Left ventricle myocardium inferior (tissue), 1 donor: ENCODE results near the gene OMA1. TPM values are rescaled to one million over a fixed set of nuclear protein-coding genes. Genes with fewer than 3 reads are reported as not detected.

ENCODE experiments used
- DNase-seq: peaks from one replicate; pipeline ENCODE4 v3.0.0-alpha.2; 2020
- H3K27ac ChIP-seq: fragments of 200-600 bp; replicated peaks from 2 replicates; pipeline ENCODE4 v1.8.0; 2021
- H3K27me3 ChIP-seq: fragments of 200-600 bp; 2 replicates; pipeline ENCODE4 v1.8.0; 2021; ENCODE audit warnings: low read depth
- H3K36me3 ChIP-seq: fragments of 200-600 bp; 2 replicates; pipeline ENCODE4 v1.8.0; 2021
- H3K4me1 ChIP-seq: fragments of 200-600 bp; 2 replicates; pipeline ENCODE4 v1.8.0; 2021
- H3K4me3 ChIP-seq: fragments of 200-600 bp; 2 replicates; pipeline ENCODE4 v1.8.0; 2021; ENCODE audit warnings: mild to moderate bottlenecking, moderate library complexity
- H3K9me3 ChIP-seq: fragments of 200-600 bp; replicated peaks from 2 replicates; pipeline ENCODE4 v1.8.0; 2021
- CTCF ChIP-seq: fragments of 200-600 bp; IDR thresholded peaks from 2 replicates; pipeline ENCODE4 v1.8.0; 2021; ENCODE audit warnings: antibody characterized with exemption, mild to moderate bottlenecking, borderline replicate concordance
- intact Hi-C: fragments of 100-400 bp; cut with micrococcal nuclease; formaldehyde crosslinking; loops from one replicate; pipeline ENCODE4 v1.11.0; 2022
- total RNA-seq: library from RNA; stranded (reverse); fragmentation: NEBNext Ultra II Directional; extraction: Animal tissue kit (Norgen Biotek cat#: 25700); gene quantifications from one replicate; pipeline ENCODE4 v1.2.1, GENCODE V29; 2021
- donor health status: DM: no; HTN: yes; CAD: no; lungs with severe emphysema.

Gene OMA1
- total RNA-seq, 1 donor from 2014 or later: 36.6 TPM

DNA sequence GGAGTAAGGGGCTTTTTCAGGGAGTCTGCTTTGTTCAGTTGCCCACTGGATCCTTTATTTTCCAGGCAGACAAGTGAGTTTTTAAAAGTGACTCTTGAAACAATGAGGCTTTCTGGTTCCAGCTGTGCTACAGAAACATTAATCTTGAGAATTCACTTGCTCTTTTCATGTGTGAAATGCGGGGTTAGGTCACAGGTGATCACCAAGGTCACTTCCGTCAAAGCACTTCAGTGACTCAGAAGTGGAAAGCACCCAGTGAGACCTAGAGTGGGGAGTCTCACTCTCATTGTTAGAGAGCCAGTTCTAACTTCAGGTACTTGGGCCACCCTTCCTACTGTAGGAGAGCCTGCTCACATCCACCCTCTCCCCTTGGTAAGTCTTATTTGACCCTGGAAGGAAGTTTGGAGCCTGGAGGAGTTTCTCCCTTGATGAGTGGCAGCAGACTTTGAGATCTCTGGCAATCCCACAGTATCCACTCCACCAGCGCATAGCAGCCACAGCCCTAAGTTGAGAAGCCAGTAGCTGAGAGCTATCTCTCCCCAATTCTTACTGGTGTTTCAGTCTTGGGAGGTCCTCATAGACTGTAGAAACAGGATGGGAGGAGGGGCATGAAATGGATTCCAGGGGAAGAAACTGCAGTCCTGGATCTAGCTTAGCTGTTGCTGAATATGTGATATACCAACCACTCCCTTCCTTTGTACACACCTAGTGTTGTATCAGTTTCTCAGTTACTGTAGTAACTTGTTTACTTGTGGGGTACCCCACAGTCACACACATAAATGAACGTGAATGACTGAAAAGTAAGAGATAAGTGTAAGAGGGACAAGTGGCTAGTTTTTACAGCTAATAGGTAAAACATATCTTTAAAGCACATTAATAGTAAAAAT, 27.4 kb upstream of the OMA1 start:
- no peak for DNase-seq
- H3K27ac ChIP-seq: no peak overlapping the region
- no peaks in the 10 kb centered on the region for H3K9me3 ChIP-seq
- peaks cover 22% of the 10 kb centered on the region for H3K4me1 ChIP-seq
- no peak for TF ChIP-seq CTCF
- H3K4me3 ChIP-seq: no peak overlapping the region
- H3K36me3 ChIP-seq: no peaks in the 10 kb centered on the region
- peaks cover 95% of the 10 kb centered on the region for H3K27me3 ChIP-seq
- intact Hi-C loops: no loop called here

GRCh38 chr1:58573138-58573537, 26.6 kb upstream of the OMA1 start:
- no peak for DNase-seq
- Histone ChIP-seq H3K4me1 (peaks cover 22% of the 10 kb centered on the region), H3K9me3 (no peaks in the 10 kb centered on the region), H3K27me3 (peaks cover 91% of the 10 kb centered on the region), H3K36me3 (no peaks in the 10 kb centered on the region), H3K27ac (no peak overlapping the region), H3K4me3 (no peak overlapping the region)
- TF ChIP-seq CTCF: no peak
- intact Hi-C loops: no loop called here

GRCh38 chr1:58572690-58573089, 26.2 kb upstream of the OMA1 start:
- peaks cover 86% of the 10 kb centered on the region for H3K27me3 ChIP-seq
- no peaks in the 10 kb centered on the region for H3K36me3 ChIP-seq
- intact Hi-C loops: no loop called here
- no peak for TF ChIP-seq CTCF
- no peak for DNase-seq
- no peaks in the 10 kb centered on the region for H3K9me3 ChIP-seq
- H3K27ac ChIP-seq: no peak overlapping the region
- no peak overlapping the region for H3K4me3 ChIP-seq
- peaks cover 20% of the 10 kb centered on the region for H3K4me1 ChIP-seq

GRCh38 chr1:58571616-58572015, 25.1 kb upstream of the OMA1 start:
- DNase-seq: no peak
- intact Hi-C loops: no loop called here
- no peak for TF ChIP-seq CTCF

GRCh38 chr1:58570817-58571216, 24.3 kb upstream of the OMA1 start:
- peaks cover 1% of the 10 kb centered on the region for H3K4me1 ChIP-seq
- DNase-seq: no peak
- intact Hi-C loops: no loop called here
- H3K27me3 ChIP-seq: peaks cover 67% of the 10 kb centered on the region
- H3K27ac ChIP-seq: no peak overlapping the region
- no peak overlapping the region for H3K4me3 ChIP-seq
- no peak for TF ChIP-seq CTCF
- H3K9me3 ChIP-seq: no peaks in the 10 kb centered on the region
- H3K36me3 ChIP-seq: no peaks in the 10 kb centered on the region

More at GRCh38 chr1:58571616-58572015, 25.1 kb upstream of the OMA1 start:
- Histone ChIP-seq H3K36me3 (no peaks in the 10 kb centered on the region), H3K4me1 (peaks cover 9% of the 10 kb centered on the region), H3K9me3 (no peaks in the 10 kb centered on the region), H3K27ac (no peak overlapping the region), H3K27me3 (peaks cover 75% of the 10 kb centered on the region), H3K4me3 (no peak overlapping the region)
